Tibial nerve (tissue), 4 donors: ENCODE measurements around the gene BEX2.
"Not testable (repeated sequence)": the region's sequence is repeated elsewhere in the genome, so short reads cannot be mapped to it uniquely, and the experiment has no call there.

Experiments used
- EP300 ChIP-seq, 2 donors: sonication (generic); formaldehyde crosslinking; IDR thresholded peaks; one replicate each; pipeline ENCODE4 v1.6.1; 2017; ENCODE audit warnings: antibody characterized with exemption in 2 of 2, mild to moderate bottlenecking in 1 of 2
- POLR2A ChIP-seq, 2 donors: fragments of 450-650 bp; IDR thresholded peaks; one replicate each; pipeline ENCODE4 v1.6.1; 2017; ENCODE audit warnings: antibody characterized with exemption in 2 of 2, mild to moderate bottlenecking in 2 of 2, moderate library complexity in 2 of 2
- TF ChIP-seq, protein P1 (sequence below), 5 experiments: fragments of 200-600 bp in 3 of 5; fragments of 450-650 bp in 2 of 5; sonication (generic) in 3 of 5; IDR thresholded peaks; one replicate each; pipeline ENCODE4 v1.5.1; 2016 to 2019; ENCODE audit warnings: antibody characterized with exemption in 5 of 5, mild to moderate bottlenecking in 3 of 5, moderate library complexity in 2 of 5

DNA sequence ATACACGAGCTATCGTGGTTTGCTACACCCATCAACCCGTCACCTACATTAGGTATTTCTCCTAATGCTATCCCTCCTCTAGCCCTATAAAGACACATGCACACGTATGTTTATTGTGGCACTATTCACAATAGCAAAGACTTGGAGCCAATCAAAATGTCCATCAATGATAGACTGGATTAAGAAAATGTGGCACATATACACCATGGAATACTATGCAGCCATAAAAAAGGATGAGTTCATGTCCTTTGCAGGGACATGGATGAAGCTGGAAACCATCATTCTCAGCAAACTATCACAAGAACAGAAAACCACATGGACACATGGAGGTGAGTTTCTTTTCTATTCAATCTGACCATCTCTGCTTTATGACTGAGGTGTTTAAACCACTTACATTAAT, 5.1 kb downstream of the BEX2 start:
- not testable (repeated sequence) for TF ChIP-seq POLR2A, EP300 (IDR thresholded peaks at IDR 0.05)
- TF ChIP-seq, protein P1, sequence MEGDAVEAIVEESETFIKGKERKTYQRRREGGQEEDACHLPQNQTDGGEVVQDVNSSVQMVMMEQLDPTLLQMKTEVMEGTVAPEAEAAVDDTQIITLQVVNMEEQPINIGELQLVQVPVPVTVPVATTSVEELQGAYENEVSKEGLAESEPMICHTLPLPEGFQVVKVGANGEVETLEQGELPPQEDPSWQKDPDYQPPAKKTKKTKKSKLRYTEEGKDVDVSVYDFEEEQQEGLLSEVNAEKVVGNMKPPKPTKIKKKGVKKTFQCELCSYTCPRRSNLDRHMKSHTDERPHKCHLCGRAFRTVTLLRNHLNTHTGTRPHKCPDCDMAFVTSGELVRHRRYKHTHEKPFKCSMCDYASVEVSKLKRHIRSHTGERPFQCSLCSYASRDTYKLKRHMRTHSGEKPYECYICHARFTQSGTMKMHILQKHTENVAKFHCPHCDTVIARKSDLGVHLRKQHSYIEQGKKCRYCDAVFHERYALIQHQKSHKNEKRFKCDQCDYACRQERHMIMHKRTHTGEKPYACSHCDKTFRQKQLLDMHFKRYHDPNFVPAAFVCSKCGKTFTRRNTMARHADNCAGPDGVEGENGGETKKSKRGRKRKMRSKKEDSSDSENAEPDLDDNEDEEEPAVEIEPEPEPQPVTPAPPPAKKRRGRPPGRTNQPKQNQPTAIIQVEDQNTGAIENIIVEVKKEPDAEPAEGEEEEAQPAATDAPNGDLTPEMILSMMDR (IDR thresholded peaks at IDR 0.05), result not testable (repeated sequence)
